GM19035 (cell line): ENCODE data around the gene SETDB1.
"Not testable (repeated sequence)": the region's sequence is repeated elsewhere in the genome, so short reads cannot be mapped to it uniquely, and the experiment has no call there.

Source experiments
- ATAC-seq: cut with Tn5 transposase; IDR thresholded peaks from one replicate; pipeline ENCODE4 v1.9.1; 2021; ENCODE audit not compliant: unreplicated experiment

SETDB1 gene

GRCh38 chr1:150928775-150929174, 2.6 kb downstream of the SETDB1 start:
- not testable (repeated sequence) for ATAC-seq

DNA sequence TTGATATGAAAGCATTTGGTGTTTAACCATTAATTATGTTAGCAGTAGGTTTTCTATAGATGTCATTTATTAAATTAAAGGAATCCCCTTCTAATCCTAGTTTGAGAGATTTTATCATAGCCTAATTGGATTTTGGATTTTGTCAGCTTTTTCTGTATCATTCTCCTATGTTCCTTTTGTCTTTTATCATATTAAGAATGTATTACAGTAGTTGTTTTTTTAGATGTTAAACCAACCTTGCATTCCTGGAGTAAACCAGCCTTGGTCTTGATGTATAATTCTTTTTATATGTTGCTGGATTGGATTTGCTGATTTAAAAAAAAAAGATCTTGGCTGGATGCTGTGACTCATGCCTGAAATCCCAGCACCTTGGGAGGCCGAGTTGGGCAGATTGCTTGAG, 5.6 kb downstream of the SETDB1 start:
- ATAC-seq, result no peak

- no peak for ATAC-seq
Observed at GRCh38 chr1:150944856-150945255, 18.7 kb downstream of the SETDB1 start.

DNA sequence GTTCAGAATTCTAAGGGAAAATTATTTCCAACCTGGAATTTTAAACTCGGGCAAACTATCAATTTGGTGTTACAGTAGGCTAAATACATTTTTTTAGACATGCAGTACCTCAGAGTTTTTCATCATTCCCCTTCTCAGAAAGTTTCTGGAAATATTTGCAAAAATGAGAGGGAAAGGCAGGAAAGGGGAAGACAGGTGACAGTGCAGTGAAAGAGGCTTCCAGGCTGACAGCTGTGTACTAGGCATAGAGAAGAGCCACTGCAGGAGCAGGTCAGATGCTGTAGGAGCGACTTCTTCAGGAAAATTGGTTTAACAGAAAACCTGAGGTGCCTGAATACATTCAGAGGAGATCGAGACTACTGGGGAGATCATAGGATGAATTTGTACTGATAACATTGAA, 28.5 kb downstream of the SETDB1 start:
- ATAC-seq, result no peak

GRCh38 chr1:150955280-150955679, 29.1 kb downstream of the SETDB1 start:
- ATAC-seq, result no peak

GRCh38 chr1:150957666-150958065, 31.5 kb downstream of the SETDB1 start:
- ATAC-seq, result no peak

GRCh38 chr1:150960646-150961045, 34.5 kb downstream of the SETDB1 start:
- no peak for ATAC-seq

DNA sequence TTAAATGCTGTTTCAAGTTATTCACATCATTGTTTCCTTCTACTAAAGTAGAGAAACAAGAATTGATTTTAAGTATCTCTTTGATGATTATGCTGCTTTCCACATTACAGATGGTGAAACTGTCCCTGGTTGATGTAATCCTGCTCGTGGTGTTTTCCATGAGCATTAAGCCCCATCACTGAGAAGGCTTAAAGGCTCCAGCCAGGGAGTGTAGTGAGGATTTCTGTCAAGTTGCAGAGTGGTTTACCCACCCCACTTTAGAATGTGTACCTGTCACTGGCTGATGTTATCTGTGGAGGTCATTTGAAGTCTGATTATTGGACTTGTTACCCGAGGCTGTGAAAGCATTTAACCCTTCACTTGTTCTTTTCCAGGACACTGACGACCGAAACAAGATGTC, 35.6 kb downstream of the SETDB1 start:
- ATAC-seq, result no peak

GRCh38 chr1:150963321-150964163, 37.4 kb downstream of the SETDB1 start:
- ATAC-seq, result no peak

DNA sequence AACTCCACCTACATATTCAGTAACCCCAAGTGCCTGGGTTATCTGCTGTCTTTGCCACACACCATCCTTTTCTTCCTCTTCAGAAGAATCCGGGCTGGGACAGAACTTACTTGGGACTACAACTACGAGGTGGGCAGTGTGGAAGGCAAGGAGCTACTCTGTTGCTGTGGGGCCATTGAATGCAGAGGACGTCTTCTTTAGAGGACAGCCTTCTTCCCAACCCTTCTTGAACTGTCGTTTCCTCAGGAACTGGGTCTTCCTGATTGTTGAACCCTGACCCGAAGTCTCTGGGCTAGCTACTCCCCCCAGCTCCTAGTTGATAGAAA, 38.0 kb downstream of the SETDB1 start:
- no peak for ATAC-seq

DNA sequence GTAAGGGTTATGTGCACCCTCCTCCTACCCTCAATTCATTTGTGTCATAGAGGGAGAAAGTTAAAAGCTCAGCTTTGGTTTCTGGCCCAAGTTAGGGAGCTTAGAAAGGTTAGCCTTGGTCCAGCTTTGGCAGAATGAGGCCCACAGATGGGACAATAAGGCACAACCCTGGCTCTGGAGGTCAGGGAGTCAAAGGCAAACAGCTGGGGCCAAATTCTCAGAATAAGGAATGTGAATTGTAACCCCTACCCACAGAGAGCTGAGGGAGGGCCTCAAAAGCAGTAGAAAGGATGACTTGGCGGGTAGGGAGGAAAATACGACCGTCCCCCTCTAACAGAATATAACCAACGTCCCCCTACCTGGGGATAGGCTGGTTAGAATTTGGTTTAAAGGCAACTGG, 39.4 kb downstream of the SETDB1 start:
- no peak for ATAC-seq

DNA sequence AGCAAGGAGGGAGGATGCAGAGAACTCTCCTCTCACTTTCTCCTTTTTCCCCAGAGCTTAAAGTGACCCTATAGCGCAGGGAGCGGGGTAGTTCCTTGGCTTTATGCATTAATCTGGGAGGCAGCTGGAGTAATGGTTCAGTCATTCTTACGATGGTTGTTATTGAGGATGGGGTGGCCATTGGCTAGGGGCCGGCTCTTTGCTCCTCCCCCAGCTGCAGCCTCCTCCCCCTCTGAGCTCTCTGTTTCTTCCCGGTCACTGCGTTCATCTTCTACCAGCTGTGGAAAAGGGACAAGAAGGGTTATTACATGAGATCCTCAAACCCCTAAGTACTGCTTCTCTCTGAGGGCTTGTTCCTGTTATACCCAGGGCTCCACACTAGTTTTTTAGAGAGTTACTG, 39.8 kb downstream of the SETDB1 start:
- ATAC-seq, result no peak

- no peak for ATAC-seq
Observed at GRCh38 chr1:150967936-150968335, 41.8 kb downstream of the SETDB1 start.

DNA sequence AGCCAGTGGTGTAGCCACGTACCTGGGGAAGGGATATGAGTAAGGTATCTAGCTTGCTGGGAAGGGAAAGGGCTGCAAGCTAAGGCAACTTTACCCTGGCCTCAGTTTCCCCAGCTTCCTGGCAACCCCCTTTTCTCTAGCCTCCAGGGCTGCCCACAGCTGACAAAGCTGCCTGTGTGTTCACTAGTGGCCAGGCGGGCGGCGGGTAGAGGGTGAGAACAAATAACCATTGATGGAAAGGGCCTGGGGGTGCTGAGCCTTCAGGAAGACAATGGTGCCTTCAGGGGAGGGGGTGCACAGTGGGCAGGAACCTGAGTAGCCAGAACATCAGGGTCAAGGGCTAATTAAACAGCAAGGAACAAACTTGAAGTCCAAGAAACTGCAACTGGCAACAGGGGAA, 42.3 kb downstream of the SETDB1 start:
- ATAC-seq, result no peak

DNA sequence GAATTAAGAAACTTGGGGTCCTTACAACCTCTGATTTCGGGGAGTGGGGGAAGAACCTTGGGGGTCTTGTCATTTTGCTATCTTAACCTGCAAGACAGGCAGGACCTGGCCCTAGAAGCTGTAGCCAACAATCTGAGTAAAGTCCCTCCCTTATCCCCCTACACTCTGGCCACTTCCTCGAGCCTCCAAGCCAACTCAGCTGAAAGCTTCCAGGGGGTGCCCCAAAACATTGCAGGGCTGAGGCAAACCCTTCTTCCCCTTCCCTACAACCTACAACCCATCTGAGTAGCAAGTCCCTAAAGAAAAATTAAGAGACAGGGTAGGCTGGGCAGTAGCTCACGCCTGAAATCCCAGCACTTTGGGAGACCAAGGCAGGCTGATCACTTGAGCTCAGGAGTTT, 43.5 kb downstream of the SETDB1 start:
- ATAC-seq, result no peak

- no peak for ATAC-seq
Observed at GRCh38 chr1:150970808-150971582, 44.8 kb downstream of the SETDB1 start.

GRCh38 chr1:150971583-150972416, 45.6 kb downstream of the SETDB1 start:
- ATAC-seq, result no peak

DNA sequence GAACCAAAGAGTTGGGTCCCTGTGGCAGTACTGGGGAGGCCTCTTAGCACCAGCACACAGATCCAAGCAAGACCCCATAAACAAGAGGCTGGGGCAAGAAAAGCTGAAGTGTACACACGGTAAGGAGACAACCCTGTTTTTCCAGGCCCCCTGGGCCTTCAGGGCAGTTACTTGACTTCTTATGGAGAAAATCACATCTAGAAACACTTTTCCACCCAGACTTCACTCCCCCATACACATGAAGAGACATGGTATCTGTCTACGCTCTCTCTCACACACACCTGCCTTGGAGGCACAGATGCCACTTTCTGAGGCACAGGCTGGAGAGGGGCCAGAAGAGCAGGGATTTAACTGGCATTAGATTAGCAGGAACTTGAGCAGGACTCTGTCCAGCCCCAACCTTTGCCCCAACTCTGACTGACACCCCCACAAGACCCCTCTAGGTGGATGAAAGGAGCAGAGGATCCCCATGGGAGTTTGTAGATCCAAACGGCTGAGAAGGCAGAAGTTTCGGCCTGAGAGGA, 46.3 kb downstream of the SETDB1 start:
- ATAC-seq, result no peak

GRCh38 chr1:150973258-150973835, 47.2 kb downstream of the SETDB1 start:
- no peak for ATAC-seq

DNA sequence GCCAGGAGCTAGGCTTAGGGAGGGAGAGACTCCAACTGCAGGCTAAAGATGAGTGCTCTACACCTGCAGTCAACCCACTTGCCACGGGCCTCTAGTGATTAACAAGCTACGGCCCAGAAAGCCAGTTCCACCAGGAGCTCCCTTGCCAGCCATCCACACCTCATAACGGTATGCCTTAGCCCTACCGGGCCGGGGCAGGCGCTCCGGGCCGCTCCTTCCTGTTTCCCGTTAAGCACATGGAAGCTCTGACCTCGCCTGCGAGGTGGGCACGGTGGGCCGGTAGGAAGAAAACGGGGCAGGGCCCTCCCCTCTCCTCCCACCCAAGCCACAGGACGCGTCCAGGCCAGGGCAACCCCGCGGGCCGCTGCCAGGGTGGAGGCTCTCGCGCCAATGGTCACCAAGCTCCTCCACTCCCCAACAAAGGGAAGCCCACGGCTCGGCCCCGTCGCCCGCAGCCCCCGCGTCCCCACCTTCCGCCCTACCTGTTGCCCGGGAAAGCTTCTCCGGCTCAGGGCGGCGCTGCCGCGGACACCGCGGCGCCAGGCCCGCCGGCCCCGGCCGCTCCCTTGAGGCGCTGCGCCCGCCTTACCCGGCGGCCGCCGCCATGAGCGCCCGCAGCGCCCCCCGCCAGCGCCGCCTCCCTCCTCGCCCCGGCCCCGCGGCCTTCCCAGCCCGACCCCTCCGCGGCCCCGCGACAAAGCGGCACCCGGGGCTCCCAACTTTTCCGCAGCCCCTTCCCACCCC, 47.8 kb downstream of the SETDB1 start:
- peak; percentile 46 for ATAC-seq
